HPDE6-E6E7 (cell line): ENCODE measurements around the gene RTL5.

Experiments
- DNase-seq: peaks from one replicate; pipeline ENCODE4 v3.0.0; 2011; ENCODE audit warnings: missing footprints; ENCODE audit errors: extremely low spot score

The RTL5 gene

GRCh38 chrX:72130156-72130761, 1.5 kb downstream of the RTL5 start:
- DNase-seq = no peak

- no peak for DNase-seq
Observed at GRCh38 chrX:72129661-72130060, 2.1 kb downstream of the RTL5 start.

- no peak for DNase-seq
Observed at GRCh38 chrX:72128881-72129280, 2.8 kb downstream of the RTL5 start.

DNA sequence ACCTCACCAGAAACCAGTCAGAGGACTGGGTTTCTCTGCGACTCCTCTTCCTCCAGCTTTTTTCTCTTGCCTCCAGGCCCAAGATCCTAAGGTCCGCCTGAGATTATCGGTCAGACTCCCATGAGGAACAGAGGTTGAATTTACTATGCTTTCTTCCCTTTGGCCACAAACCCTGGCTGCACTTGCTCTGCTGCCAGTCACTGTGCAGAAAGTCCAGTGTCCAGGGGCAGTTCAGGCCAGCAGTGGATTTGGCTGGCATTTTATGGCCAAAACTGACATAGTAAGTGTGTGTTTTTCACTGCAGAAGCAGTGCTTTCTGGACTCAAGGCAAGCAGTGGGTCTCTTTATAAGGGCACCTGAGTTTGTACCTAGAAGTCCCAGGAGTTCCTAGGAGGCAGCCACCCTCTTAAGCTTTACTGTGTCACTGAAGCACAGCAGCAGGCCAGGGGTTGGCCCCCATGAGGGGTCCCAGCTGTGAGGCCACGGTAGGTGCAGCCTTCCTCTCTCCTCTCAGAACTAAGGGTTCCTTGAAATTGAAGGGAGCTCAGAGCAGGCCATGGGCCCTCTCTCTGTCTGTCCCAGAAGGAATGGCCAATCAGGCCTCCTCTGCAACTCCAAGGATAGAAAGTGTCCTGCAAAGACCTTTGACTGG, 3.4 kb downstream of the RTL5 start:
- DNase-seq = no peak

GRCh38 chrX:72127332-72127731, 4.4 kb downstream of the RTL5 start:
- DNase-seq = no peak

GRCh38 chrX:72126539-72127140, 5.1 kb downstream of the RTL5 start:
- peak; percentile 80 for DNase-seq

DNA sequence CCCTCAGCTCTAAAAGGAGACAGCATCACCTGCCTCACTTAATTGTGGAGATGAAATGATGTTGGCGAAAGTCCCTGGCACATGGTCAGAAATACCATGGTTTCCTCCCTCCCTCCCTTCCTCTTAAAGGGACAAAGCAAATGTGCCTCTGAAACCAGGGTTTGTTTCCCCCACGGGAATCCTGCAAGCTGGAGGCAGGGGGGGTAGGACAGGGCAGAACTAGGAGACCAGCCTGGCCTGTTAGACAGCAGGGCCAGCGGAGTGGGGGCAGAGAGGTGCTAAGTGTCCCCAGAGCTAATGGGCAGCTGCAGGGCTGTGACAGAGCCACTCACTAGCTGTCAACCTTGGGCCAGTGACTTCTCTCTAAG, 5.7 kb downstream of the RTL5 start:
- no peak for DNase-seq

GRCh38 chrX:72125331-72126047, 6.2 kb downstream of the RTL5 start:
- DNase-seq = no peak

GRCh38 chrX:72124540-72125201, 7.0 kb downstream of the RTL5 start:
- DNase-seq = no peak

DNA sequence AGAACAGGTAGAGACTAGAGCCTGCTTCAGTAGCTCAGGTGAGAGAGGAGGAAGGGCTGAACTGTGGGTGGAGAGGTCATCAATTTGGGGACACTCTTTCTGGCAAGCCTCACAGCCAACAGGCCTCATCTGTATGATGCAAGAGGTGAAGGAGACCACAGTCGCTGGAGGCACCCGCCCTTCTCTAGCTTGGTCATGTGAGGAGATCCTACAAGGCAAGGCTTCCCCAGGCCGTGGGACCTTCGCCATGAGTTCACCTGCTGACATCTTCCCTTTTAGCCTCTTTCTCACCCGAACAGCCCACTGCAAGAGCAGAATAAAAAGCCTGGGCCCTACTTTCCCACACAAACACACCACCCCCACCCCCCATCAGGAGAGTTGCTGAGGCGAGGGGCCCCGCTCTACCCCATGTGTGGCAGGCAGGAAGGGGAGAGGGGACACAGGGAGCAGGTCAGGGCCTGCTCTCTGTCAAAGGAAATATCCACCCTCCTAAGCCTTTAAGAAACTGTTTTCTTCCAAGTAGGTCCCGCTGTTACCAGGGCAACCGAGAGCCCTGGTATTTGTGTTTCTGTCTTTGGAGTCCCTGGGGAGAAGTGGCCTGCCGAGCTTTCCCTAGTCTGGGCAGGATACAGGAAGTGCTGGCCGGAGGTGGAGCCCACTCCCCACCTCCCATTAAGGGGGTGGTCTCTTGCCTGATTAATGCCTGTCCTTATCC, 8.1 kb downstream of the RTL5 start:
- no peak for DNase-seq

DNA sequence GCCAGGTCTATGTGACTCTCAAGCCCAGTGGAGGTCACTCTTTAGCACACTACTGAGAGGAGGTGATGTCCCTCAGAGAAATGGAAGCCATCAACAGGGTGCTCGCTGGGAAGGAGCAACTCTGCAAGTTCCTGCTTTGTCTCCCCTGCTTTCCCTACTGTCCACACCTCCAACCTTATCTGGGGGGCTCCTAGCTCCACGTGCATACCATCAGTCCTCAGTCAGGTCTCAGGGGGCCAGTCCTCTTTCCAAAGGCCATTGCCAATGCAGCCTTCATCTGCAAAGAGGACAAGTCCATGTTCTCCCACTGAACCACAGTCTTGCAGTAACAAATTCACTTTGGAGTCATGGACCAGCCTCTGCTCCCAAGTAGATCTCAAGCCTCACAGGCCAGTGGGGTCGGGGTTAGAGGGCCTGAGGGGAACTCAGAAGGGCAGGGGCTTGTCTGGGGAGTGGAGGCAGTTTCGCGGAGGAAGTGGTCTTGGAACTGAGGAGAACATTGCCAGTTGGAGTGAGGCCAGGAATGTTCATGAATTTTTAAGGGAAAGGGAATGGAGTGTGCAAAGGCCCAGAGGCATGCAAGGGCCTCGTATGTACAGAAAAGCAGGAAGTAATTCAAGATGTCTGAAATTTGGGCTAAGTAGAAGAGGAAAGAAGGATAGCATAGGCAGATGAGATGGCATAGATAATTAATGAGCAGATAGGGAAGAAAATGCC, 8.9 kb downstream of the RTL5 start:
- DNase-seq = no peak

GRCh38 chrX:72121383-72121782, 10.3 kb downstream of the RTL5 start:
- no peak for DNase-seq

DNA sequence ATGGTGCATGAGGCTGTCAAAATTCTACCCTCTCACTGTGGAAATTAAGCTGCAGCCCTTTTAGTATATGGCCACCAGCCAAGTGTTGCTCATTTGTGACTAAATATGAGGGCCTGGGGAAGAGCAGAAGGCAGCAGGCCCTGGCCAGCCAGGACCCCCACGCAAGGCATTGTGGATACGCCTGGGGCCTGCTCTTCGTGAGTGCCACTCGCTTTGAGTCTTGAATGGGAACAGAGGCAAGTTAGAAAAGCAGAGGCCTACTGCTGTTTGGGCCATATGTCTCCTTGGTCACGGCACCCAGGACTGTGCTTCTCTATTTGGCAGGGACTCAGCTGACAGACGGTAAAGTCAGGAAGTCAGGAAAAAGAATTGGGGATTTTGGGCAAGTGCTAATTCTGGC, 10.9 kb downstream of the RTL5 start:
- no peak for DNase-seq

- no peak for DNase-seq
Observed at GRCh38 chrX:72117636-72118210, 14.0 kb downstream of the RTL5 start.

- DNase-seq = no peak
Observed at GRCh38 chrX:72115380-72115779, 16.3 kb downstream of the RTL5 start.

DNA sequence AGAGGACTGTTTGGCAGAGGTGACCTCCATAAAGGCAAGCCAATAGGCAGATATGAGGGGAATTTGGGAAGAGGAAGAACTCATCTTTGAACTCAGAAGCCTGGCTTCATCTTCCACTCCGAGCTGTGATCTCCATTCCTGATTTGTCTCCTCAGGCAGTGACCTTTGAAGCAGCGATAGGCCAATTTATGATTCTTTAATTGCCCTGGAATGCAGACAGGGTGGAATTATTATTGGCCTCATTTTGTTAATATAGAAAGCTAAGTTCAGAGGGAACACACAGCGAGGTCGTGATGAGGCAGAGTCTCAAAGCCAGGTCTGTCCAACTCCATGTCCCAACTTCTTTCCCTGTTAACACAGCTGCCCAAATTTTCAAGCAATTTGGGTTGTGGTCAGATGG, 16.9 kb downstream of the RTL5 start:
- DNase-seq = no peak

- no peak for DNase-seq
Observed at GRCh38 chrX:72114306-72114705, 17.4 kb downstream of the RTL5 start.

DNA sequence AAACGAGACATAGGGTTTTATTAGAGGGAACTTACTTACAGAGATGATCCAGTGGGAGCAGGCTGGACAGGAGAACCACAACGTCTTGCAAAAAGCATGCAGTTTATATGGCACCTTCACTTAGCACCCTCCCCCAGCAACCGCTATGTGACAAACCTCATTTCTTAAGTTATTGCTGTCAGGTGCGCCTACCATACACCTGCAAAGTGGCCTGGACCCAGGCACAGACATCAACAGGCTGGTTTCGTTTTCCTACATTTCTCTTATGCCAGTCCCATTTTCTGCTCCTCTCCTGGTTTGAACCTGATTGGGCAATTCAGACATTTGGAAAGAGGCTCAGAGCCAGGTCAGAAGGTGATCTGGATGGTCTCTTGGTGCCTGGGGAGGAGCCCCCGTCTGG, 18.3 kb downstream of the RTL5 start:
- DNase-seq = no peak

GRCh38 chrX:72110876-72111708, 20.6 kb downstream of the RTL5 start:
- no peak for DNase-seq
